HCT116 (cell line): ENCODE measurements around the gene KRTAP5-2. TPM values are rescaled to one million over a fixed set of nuclear protein-coding genes. Genes with fewer than 3 reads are reported as not detected.
"Not testable (repeated sequence)": the region's sequence is repeated elsewhere in the genome, so short reads cannot be mapped to it uniquely, and the experiment has no call there.

Experiments
- ATAC-seq: fragments of 200-7000 bp; cut with Tn5 transposase; 2 replicates; pipeline ENCODE4 v1.9.1; 2020; ENCODE audit warnings: mild to moderate bottlenecking, moderate library complexity
- BruUV-seq: library from RNA; stranded (reverse); fragments of 400-500 nt; replicated peaks from 2 replicates; lab custom pipeline; 2021; lab: Mats Ljungman, UMichigan
- CTCF ChIA-PET: fragments of 300-600 bp; sonication (Branson Sonifier 250); formaldehyde crosslinking; loops from one replicate; lab custom pipeline; 2021; ENCODE audit warnings: antibody characterized with exemption; lab: Charles Lee
- POLR2A ChIA-PET: fragments of 300-600, 350-600 bp; sonication (Branson Sonifier 250); formaldehyde crosslinking; loops from one replicate; lab custom pipeline; 2021; ENCODE audit warnings: antibody characterized with exemption; lab: Charles Lee
- RAD21 ChIA-PET, 2 experiments: fragments of 300-600 bp; sonication (Branson Sonifier 250); formaldehyde crosslinking; loops; one replicate each; lab custom pipeline; 2023; ENCODE audit warnings: low total read pairs in 2 of 2; ENCODE audit not compliant: uncharacterized antibody in 2 of 2, unreplicated experiment in 2 of 2, low non-redundant PET in 1 of 2; lab: Charles Lee
- DNase-seq: peaks from one replicate; pipeline ENCODE4 v3.0.0-alpha.2; 2010; ENCODE audit warnings: low read depth, low spot score
- H2AFZ ChIP-seq: fragments of 200-600 bp; shearing (Covaris generic), sonication (generic); 2 replicates; pipeline ENCODE4 v1.6.1; 2017; ENCODE audit warnings: low read depth, mixed run types, mixed read lengths, antibody characterized with exemption, low read length; ENCODE audit not compliant: poor library complexity, severe bottlenecking
- H3K27ac ChIP-seq: 2 replicates; pipeline ENCODE4 v1.5.1; 2012; ENCODE audit warnings: low read depth, low read length
- H3K27me3 ChIP-seq: fragments of 200-600 bp; sonication (generic); 2 replicates; pipeline ENCODE4 v1.6.1; 2016; ENCODE audit warnings: mixed run types, low read length, mixed read lengths; ENCODE audit not compliant: insufficient read depth
- H3K36me3 ChIP-seq, 2 experiments: fragments of 200-500 bp in 1 of 2; fragments of 200-600 bp in 1 of 2; sonication (Bioruptor generic) in 1 of 2; sonication (generic) in 1 of 2; 2 replicates each; pipeline versions ENCODE4 v1.5.1 to v1.6.1; 2014 to 2016; ENCODE audit warnings: low read length in 2 of 2, inconsistent platforms in 1 of 2, mixed read lengths in 1 of 2, mixed run types in 1 of 2; ENCODE audit not compliant: insufficient read depth in 2 of 2, control insufficient read depth in 1 of 2
- H3K4me1 ChIP-seq, 2 experiments: fragments of 200-600 bp in 1 of 2; sonication (generic) in 1 of 2; 2 replicates each; pipeline versions ENCODE4 v1.5.1 to v1.6.1; 2012 to 2017; ENCODE audit warnings: low read length in 2 of 2, inconsistent platforms in 1 of 2, mild to moderate bottlenecking in 1 of 2, mixed read lengths in 1 of 2, mixed run types in 1 of 2, moderate library complexity in 1 of 2; ENCODE audit not compliant: insufficient read depth in 2 of 2, control insufficient read depth in 1 of 2
- H3K4me2 ChIP-seq: fragments of 200-600 bp; sonication (generic); 2 replicates; pipeline ENCODE4 v1.6.1; 2017; ENCODE audit warnings: mixed run types, low read length, mixed read lengths
- H3K4me3 ChIP-seq, 2 experiments: fragments of 200-600 bp in 1 of 2; sonication (generic) in 1 of 2; replicated peaks in 1 of 2; 2 replicates each; pipeline ENCODE4 v1.5.1; 2011 to 2016; ENCODE audit warnings: low read length in 2 of 2, control low read depth in 1 of 2, low read depth in 1 of 2, mild to moderate bottlenecking in 1 of 2, mixed read lengths in 1 of 2, mixed run types in 1 of 2
- H3K79me2 ChIP-seq: fragments of 200-600 bp; sonication (generic); 2 replicates; pipeline ENCODE4 v1.6.1; 2017; ENCODE audit warnings: mild to moderate bottlenecking, mixed run types, low read length, moderate library complexity, mixed read lengths; ENCODE audit not compliant: insufficient read depth
- H3K9ac ChIP-seq: fragments of 200-600 bp; sonication (generic); 2 replicates; pipeline ENCODE4 v1.6.1; 2016; ENCODE audit warnings: low read length, mixed read lengths
- H3K9me2 ChIP-seq: fragments of 200-600 bp; sonication (generic), shearing (Covaris generic); 2 replicates; pipeline ENCODE4 v1.6.1; 2017; ENCODE audit warnings: mixed run types, mild to moderate bottlenecking, moderate library complexity; ENCODE audit not compliant: insufficient read depth
- H3K9me3 ChIP-seq, 2 experiments: fragments of 200-500 bp in 1 of 2; fragments of 200-600 bp in 1 of 2; sonication (Bioruptor generic) in 1 of 2; sonication (generic) in 1 of 2; 2 replicates each; pipeline ENCODE4 v1.6.1; 2014 to 2017; ENCODE audit warnings: low read length in 2 of 2, mixed read lengths in 2 of 2, inconsistent platforms in 1 of 2, low read depth in 1 of 2, mild to moderate bottlenecking in 1 of 2, mixed run types in 1 of 2, moderate library complexity in 1 of 2; ENCODE audit not compliant: control insufficient read depth in 1 of 2, insufficient read depth in 1 of 2
- H4K20me1 ChIP-seq: fragments of 200-600 bp; sonication (generic), shearing (Covaris generic); 2 replicates; pipeline ENCODE4 v1.6.1; 2017; ENCODE audit warnings: mixed run types, mild to moderate bottlenecking, moderate library complexity; ENCODE audit not compliant: insufficient read depth
- intact Hi-C: fragments of 100-400 bp; cut with micrococcal nuclease; formaldehyde crosslinking; loops from 2 replicates; pipeline ENCODE4 v1.10.0; 2022
- total RNA-seq: library from RNA; stranded (reverse); gene quantifications from one replicate; pipeline ENCODE4 v1.2.1, GENCODE V29; 2021; ENCODE audit not compliant: unreplicated experiment

Gene KRTAP5-2
- total RNA-seq, 1 experiment from 2014 or later = not detected

GRCh38 chr11:1584661-1585370, 13.3 kb downstream of the KRTAP5-2 start, which contains the start of gene KRTAP5-1:
TSS of gene KRTAP5-1 (minus strand) at chr11:1585283. CDS start at chr11:1585249, 34 bp downstream.
- RAD21 ChIA-PET, H4K20me1 ChIP-seq, ATAC-seq, BruUV-seq, H3K4me1 ChIP-seq, DNase-seq, H3K4me3 ChIP-seq, H3K4me2 ChIP-seq, H3K36me3 ChIP-seq, intact Hi-C loops, CTCF ChIA-PET, H3K9me3 ChIP-seq, H3K27me3 ChIP-seq, H3K9ac ChIP-seq, H2AFZ ChIP-seq, H3K79me2 ChIP-seq, H3K9me2 ChIP-seq, H3K27ac ChIP-seq: not testable (repeated sequence)
- POLR2A ChIA-PET = interaction anchor here (1.0 kb wide), 1 partner anchor 12 kb away, joined by 3 read pairs; the partner anchor contains the start of gene DUSP8

- H3K27me3 ChIP-seq, H3K27ac ChIP-seq, H2AFZ ChIP-seq, H4K20me1 ChIP-seq, H3K9me2 ChIP-seq, H3K4me3 ChIP-seq, H3K79me2 ChIP-seq, BruUV-seq, H3K4me2 ChIP-seq, RAD21 ChIA-PET, H3K4me1 ChIP-seq, H3K9ac ChIP-seq, POLR2A ChIA-PET, ATAC-seq, intact Hi-C loops, DNase-seq, H3K36me3 ChIP-seq, H3K9me3 ChIP-seq: not testable (repeated sequence)
- CTCF ChIA-PET = interaction anchor here (2.0 kb wide), 1 partner anchor 12 kb away, joined by 10 read pairs; no protein-coding TSS in a partner anchor
Observed at GRCh38 chr11:1582909-1583308, 15.2 kb downstream of the KRTAP5-2 start.
